Ishikawa (cell line): Measurements from ENCODE around the gene LRRC10B.
A peak's percentile ranks its signal among the peaks of the same experiment; 100 is the strongest.

Experiments used
- CEBPB ChIP-seq: IDR thresholded peaks from 2 replicates; pipeline ENCODE4 v1.6.1; 2012
- CREB1 ChIP-seq: IDR thresholded peaks from 2 replicates; pipeline ENCODE4 v1.6.1; 2012; ENCODE audit warnings: low read depth
- EGR1 ChIP-seq: IDR thresholded peaks from 2 replicates; pipeline ENCODE4 v1.6.1; 2012
- EP300 ChIP-seq: IDR thresholded peaks from 2 replicates; pipeline ENCODE4 v1.6.1; 2012; ENCODE audit warnings: borderline replicate concordance
- FOXM1 ChIP-seq: IDR thresholded peaks from 2 replicates; pipeline ENCODE4 v1.6.1; 2012; ENCODE audit warnings: low read depth, borderline replicate concordance
- NFIC ChIP-seq: IDR thresholded peaks from 2 replicates; pipeline ENCODE4 v1.6.1; 2012
- RAD21 ChIP-seq: IDR thresholded peaks from 2 replicates; pipeline ENCODE4 v1.6.1; 2012; ENCODE audit warnings: low read depth
- TAF1 ChIP-seq: IDR thresholded peaks from 2 replicates; pipeline ENCODE4 v1.6.1; 2012; ENCODE audit warnings: low read depth, mild to moderate bottlenecking
- TCF12 ChIP-seq: IDR thresholded peaks from 2 replicates; pipeline ENCODE4 v1.6.1; 2012; ENCODE audit warnings: low read depth
- TEAD4 ChIP-seq: IDR thresholded peaks from 2 replicates; pipeline ENCODE4 v1.6.1; 2012
- YY1 ChIP-seq: IDR thresholded peaks from 2 replicates; pipeline ENCODE4 v1.6.1; 2012; ENCODE audit warnings: low read depth
- ZBTB7A ChIP-seq: IDR thresholded peaks from 2 replicates; pipeline ENCODE4 v1.6.1; 2012; ENCODE audit warnings: low read depth
- TF ChIP-seq, protein P1 (sequence below): IDR thresholded peaks from 2 replicates; pipeline ENCODE4 v1.6.1; 2012; ENCODE audit warnings: low read depth, mild to moderate bottlenecking
- TF ChIP-seq, protein P2 (sequence below): IDR thresholded peaks from 2 replicates; pipeline ENCODE4 v1.6.1; 2012
- TF ChIP-seq, protein P3 (sequence below): IDR thresholded peaks from 2 replicates; pipeline ENCODE4 v1.6.1; 2012

LRRC10B gene

DNA sequence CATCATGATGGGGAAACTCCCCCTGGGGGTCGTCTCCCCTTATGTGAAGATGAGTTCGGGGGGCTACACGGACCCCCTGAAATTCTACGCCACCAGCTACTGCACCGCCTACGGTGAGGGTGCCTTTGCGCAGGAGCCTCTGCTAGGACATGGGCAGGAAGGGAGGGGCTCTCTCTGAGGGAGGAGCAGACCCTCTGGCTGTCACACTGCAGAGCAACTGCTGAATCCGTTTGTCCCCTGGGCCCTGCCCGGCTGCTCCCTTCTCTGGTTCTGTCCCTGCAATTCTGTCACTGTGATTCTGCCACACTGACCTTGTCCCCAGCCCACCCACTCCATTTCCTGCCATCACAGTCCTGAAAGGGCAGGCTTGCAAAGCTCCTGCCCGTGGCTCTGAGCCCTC lies 26.7 kb upstream of the LRRC10B start:
- TF ChIP-seq, protein P1, sequence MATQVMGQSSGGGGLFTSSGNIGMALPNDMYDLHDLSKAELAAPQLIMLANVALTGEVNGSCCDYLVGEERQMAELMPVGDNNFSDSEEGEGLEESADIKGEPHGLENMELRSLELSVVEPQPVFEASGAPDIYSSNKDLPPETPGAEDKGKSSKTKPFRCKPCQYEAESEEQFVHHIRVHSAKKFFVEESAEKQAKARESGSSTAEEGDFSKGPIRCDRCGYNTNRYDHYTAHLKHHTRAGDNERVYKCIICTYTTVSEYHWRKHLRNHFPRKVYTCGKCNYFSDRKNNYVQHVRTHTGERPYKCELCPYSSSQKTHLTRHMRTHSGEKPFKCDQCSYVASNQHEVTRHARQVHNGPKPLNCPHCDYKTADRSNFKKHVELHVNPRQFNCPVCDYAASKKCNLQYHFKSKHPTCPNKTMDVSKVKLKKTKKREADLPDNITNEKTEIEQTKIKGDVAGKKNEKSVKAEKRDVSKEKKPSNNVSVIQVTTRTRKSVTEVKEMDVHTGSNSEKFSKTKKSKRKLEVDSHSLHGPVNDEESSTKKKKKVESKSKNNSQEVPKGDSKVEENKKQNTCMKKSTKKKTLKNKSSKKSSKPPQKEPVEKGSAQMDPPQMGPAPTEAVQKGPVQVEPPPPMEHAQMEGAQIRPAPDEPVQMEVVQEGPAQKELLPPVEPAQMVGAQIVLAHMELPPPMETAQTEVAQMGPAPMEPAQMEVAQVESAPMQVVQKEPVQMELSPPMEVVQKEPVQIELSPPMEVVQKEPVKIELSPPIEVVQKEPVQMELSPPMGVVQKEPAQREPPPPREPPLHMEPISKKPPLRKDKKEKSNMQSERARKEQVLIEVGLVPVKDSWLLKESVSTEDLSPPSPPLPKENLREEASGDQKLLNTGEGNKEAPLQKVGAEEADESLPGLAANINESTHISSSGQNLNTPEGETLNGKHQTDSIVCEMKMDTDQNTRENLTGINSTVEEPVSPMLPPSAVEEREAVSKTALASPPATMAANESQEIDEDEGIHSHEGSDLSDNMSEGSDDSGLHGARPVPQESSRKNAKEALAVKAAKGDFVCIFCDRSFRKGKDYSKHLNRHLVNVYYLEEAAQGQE = no peak
- no peak for TF ChIP-seq FOXM1
- TF ChIP-seq TEAD4 = no peak
- TF ChIP-seq CREB1 = no peak
- TF ChIP-seq YY1 = no peak
- TF ChIP-seq ZBTB7A = no peak
- no peak for TF ChIP-seq EP300
- TF ChIP-seq NFIC = no peak
- TF ChIP-seq, protein P2, sequence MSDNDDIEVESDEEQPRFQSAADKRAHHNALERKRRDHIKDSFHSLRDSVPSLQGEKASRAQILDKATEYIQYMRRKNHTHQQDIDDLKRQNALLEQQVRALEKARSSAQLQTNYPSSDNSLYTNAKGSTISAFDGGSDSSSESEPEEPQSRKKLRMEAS = no peak
- TF ChIP-seq TCF12 = no peak
- TF ChIP-seq, protein P3, sequence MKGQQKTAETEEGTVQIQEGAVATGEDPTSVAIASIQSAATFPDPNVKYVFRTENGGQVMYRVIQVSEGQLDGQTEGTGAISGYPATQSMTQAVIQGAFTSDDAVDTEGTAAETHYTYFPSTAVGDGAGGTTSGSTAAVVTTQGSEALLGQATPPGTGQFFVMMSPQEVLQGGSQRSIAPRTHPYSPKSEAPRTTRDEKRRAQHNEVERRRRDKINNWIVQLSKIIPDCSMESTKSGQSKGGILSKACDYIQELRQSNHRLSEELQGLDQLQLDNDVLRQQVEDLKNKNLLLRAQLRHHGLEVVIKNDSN = no peak
- no peak for TF ChIP-seq EGR1
- TF ChIP-seq TAF1 = no peak
- no peak for TF ChIP-seq CEBPB
- TF ChIP-seq RAD21 = no peak

DNA sequence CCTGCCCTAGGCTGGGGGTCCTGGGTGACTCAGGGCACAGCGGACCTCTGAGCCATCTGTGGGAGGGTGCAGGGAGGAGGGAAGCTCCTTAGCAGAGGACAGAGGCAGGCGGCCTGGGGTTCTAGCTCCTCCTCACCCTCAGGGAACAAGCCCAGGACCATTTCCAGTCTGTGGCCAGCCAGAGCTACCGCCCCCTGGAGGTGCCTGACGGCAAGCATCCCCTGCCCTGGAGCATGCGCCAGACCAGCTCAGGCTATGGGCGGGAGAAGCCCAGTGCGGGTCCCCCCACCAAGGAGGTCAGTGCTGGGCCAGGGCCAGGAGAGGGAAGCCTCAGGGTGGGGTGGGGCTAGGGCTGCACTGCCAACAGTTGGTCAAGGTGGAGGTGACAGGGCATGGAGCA lies 26.0 kb upstream of the LRRC10B start:
- TF ChIP-seq RAD21 (peak; percentile 23; the same call in 1 of the 2 replicates), TEAD4 (no peak), EP300 (no peak)
- TF ChIP-seq, protein P3 = no peak
- TF ChIP-seq, protein P2 = no peak; the same call in 1 of the 2 replicates

DNA sequence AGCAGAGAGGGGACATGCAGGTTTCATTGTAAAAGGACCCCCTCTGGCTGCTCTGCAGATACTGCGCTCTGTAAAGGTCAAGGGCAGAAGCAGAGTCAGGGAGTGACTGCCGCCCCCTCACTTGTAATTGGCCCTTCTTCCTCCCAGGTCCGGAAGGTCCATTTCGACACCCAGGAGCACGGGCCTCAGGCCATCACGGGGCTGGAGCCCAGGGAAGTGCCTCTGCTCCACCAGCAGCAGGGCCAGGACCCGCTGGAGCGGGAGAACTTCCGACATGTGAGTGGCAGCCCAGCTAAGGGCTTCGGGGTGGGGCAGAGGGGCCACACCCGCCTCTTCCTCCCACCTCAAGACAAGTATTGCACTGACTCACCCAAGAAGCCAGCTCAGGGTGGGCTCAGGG lies 24.0 kb upstream of the LRRC10B start:
- TF ChIP-seq CEBPB (no peak), EGR1 (no peak), TEAD4 (no peak), TAF1 (no peak), ZBTB7A (no peak), EP300 (no peak), CREB1 (no peak), YY1 (no peak), NFIC (no peak), RAD21 (no peak), FOXM1 (no peak), TCF12 (no peak)
- TF ChIP-seq, protein P3 = no peak
- TF ChIP-seq, protein P2 = no peak
- TF ChIP-seq, protein P1 = no peak

DNA sequence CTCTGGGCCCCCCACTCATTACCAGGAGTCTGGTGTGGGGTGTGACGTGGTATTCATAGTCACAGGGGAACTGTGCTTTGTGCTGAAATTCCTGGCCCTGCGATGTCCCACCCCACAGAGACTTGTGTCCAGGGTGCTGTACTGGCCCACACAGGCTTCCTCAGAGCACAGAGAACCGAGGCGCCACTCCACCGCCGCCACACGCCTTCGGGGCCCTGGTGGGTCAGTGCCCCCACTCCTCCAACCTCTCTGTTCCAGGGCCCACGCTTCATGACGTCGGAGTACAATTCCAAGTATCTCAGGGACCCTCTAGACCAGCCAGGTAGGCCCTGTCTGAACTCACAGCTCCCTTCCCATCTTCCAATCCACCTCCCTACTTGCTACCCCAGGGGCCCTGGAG lies 23.5 kb upstream of the LRRC10B start:
- TF ChIP-seq ZBTB7A (no peak), CEBPB (no peak)

DNA sequence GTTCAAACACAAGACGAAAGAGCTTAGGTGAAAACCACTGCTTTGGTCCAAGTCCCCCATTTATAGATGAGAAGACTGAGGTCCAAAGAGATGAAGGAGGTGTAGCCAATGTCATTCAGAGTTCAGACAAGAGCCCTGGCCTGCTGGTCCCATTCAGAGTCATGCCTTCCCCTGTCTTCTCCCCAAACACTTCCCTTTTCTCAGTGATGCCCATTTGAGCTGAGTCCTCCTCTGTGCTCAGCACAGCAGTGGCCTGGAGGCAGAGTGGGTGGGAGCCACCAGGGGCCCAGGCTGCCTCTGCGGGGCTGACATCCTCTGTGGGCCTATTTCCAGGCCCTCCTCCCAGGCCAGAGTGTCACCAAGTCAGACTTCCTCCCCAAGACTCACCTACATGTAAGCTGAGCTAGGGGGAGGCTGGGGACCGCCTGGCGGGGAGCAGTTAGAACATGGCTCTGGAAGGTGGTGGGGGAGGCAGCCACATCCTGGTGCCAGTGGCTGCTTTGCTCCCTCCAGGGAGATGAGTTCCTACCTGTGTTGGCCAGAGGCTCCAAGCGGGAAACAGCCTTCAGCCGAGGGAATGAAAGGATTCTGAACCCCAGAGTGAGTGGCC lies 22.4 kb upstream of the LRRC10B start:
- TF ChIP-seq, protein P1 = no peak
